GM23338 (cell line): ENCODE data around the gene JARID2. TPM values are rescaled to one million over a fixed set of nuclear protein-coding genes. Genes with fewer than 3 reads are reported as not detected.

Source experiments
- ATAC-seq: fragments of 200-7000 bp; cut with Tn5 transposase; 3 replicates; pipeline ENCODE4 v1.9.1; 2020
- DNase-seq: peaks from one replicate; pipeline ENCODE4 v3.0.0-alpha.2; 2015; ENCODE audit warnings: low spot score
- H2AFZ ChIP-seq: fragments of 200-600 bp; sonication (generic); 2 replicates; pipeline ENCODE4 v1.8.0; 2016; ENCODE audit warnings: antibody characterized with exemption, mild to moderate bottlenecking, moderate library complexity
- H3F3A ChIP-seq: fragments of 200-600 bp; sonication (generic); replicated peaks from 2 replicates; pipeline ENCODE4 v1.8.0; 2017; ENCODE audit warnings: antibody characterized with exemption, mixed run types, low read depth
- H3K27ac ChIP-seq: fragments of 200-600 bp; sonication (generic); 2 replicates; pipeline ENCODE4 v1.6.1; 2016; ENCODE audit warnings: low read depth
- H3K27me3 ChIP-seq: fragments of 200-600 bp; sonication (generic); 2 replicates; pipeline ENCODE4 v1.8.0; 2016; ENCODE audit warnings: mild to moderate bottlenecking, mixed run types, moderate library complexity; ENCODE audit not compliant: insufficient read depth
- H3K36me3 ChIP-seq: fragments of 200-600 bp; sonication (generic); 2 replicates; pipeline ENCODE4 v1.8.0; 2016; ENCODE audit warnings: mild to moderate bottlenecking; ENCODE audit not compliant: insufficient read depth
- H3K4me1 ChIP-seq: fragments of 200-600 bp; sonication (generic); 2 replicates; pipeline ENCODE4 v1.8.0; 2016; ENCODE audit warnings: mild to moderate bottlenecking, moderate library complexity; ENCODE audit not compliant: insufficient read depth
- H3K4me2 ChIP-seq: fragments of 200-600 bp; sonication (generic); 2 replicates; pipeline ENCODE4 v1.7.1; 2017; ENCODE audit warnings: mixed run types
- H3K4me3 ChIP-seq: fragments of 200-600 bp; sonication (generic); 2 replicates; pipeline ENCODE4 v1.6.1; 2016; ENCODE audit warnings: mixed run types
- H3K79me2 ChIP-seq: fragments of 200-600 bp; sonication (generic); replicated peaks from 2 replicates; pipeline ENCODE4 v1.8.0; 2017; ENCODE audit warnings: mild to moderate bottlenecking; ENCODE audit not compliant: insufficient read depth
- H3K9me2 ChIP-seq: fragments of 200-600 bp; sonication (generic); 2 replicates; pipeline ENCODE4 v1.8.0; 2017; ENCODE audit not compliant: insufficient read depth
- H4K20me1 ChIP-seq: fragments of 200-600 bp; sonication (generic); replicated peaks from 2 replicates; pipeline ENCODE4 v1.8.0; 2017; ENCODE audit warnings: mild to moderate bottlenecking; ENCODE audit not compliant: insufficient read depth
- H3K27ac Mint-ChIP-seq: 2 replicates; pipeline ENCODE4 v1.8.0; 2020; ENCODE audit warnings: inconsistent platforms, mild to moderate bottlenecking, moderate library complexity, mixed read lengths
- H3K27me3 Mint-ChIP-seq: 3 replicates; pipeline ENCODE4 v1.8.0; 2022; ENCODE audit warnings: low read depth, mild to moderate bottlenecking, moderate library complexity, mixed read lengths, inconsistent platforms; ENCODE audit not compliant: insufficient read depth, poor library complexity
- H3K36me3 Mint-ChIP-seq: 3 replicates; pipeline ENCODE4 v1.8.0; 2021; ENCODE audit warnings: low read depth, mild to moderate bottlenecking, inconsistent platforms, moderate library complexity, mixed read lengths
- H3K4me1 Mint-ChIP-seq: 3 replicates; pipeline ENCODE4 v1.8.0; 2020; ENCODE audit warnings: mild to moderate bottlenecking, inconsistent platforms, mixed read lengths
- H3K4me3 Mint-ChIP-seq: 3 replicates; pipeline ENCODE4 v1.8.0; 2021; ENCODE audit warnings: moderate library complexity, mild to moderate bottlenecking, inconsistent platforms, mixed read lengths
- H3K9me3 Mint-ChIP-seq: 3 replicates; pipeline ENCODE4 v1.8.0; 2020; ENCODE audit warnings: moderate library complexity, mild to moderate bottlenecking, inconsistent platforms, mixed read lengths
- polyA plus RNA-seq: library from polyadenylated mRNA; unstranded; fragments of >200 nt; fragmentation: Nextera tagmentation; extraction: Ambion mirVana; gene quantifications from 2 replicates; pipeline ENCODE4 v1.2.1, GENCODE V29; 2016
- total RNA-seq: library from RNA; depleted of rRNA; stranded (reverse); fragments of >200 nt; shearing (Covaris generic); gene quantifications from 2 replicates; pipeline ENCODE4 v1.2.3, GENCODE V29; 2014
- TF ChIP-seq, protein P1 (sequence below): fragments of 250-450 bp; sonication (Bioruptor Pico); IDR thresholded peaks from 2 replicates; pipeline ENCODE4 v1.5.0; 2020; ENCODE audit warnings: mild to moderate bottlenecking, moderate library complexity

JARID2 gene
- total and polyA plus RNA-seq, 2 experiments from 2014 or later, result 92.8 to 196 TPM

DNA sequence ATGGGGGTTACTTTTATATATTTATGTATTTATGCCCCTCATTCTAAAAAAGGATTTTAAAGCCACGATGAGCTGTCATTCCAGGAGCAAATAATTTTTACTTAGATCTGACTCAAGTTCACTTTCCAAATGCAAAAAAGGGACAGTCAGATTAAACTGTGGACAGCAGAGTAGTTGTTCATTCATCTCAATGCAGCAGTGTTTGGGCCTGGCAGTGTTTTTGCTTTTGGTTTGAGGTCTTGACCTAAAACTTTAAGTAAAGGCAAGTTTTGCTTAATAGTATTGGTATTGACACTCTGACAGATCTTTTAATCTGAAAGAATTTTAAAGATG is 13.9 kb downstream of the JARID2 start (continued):
- TF ChIP-seq, protein P1, sequence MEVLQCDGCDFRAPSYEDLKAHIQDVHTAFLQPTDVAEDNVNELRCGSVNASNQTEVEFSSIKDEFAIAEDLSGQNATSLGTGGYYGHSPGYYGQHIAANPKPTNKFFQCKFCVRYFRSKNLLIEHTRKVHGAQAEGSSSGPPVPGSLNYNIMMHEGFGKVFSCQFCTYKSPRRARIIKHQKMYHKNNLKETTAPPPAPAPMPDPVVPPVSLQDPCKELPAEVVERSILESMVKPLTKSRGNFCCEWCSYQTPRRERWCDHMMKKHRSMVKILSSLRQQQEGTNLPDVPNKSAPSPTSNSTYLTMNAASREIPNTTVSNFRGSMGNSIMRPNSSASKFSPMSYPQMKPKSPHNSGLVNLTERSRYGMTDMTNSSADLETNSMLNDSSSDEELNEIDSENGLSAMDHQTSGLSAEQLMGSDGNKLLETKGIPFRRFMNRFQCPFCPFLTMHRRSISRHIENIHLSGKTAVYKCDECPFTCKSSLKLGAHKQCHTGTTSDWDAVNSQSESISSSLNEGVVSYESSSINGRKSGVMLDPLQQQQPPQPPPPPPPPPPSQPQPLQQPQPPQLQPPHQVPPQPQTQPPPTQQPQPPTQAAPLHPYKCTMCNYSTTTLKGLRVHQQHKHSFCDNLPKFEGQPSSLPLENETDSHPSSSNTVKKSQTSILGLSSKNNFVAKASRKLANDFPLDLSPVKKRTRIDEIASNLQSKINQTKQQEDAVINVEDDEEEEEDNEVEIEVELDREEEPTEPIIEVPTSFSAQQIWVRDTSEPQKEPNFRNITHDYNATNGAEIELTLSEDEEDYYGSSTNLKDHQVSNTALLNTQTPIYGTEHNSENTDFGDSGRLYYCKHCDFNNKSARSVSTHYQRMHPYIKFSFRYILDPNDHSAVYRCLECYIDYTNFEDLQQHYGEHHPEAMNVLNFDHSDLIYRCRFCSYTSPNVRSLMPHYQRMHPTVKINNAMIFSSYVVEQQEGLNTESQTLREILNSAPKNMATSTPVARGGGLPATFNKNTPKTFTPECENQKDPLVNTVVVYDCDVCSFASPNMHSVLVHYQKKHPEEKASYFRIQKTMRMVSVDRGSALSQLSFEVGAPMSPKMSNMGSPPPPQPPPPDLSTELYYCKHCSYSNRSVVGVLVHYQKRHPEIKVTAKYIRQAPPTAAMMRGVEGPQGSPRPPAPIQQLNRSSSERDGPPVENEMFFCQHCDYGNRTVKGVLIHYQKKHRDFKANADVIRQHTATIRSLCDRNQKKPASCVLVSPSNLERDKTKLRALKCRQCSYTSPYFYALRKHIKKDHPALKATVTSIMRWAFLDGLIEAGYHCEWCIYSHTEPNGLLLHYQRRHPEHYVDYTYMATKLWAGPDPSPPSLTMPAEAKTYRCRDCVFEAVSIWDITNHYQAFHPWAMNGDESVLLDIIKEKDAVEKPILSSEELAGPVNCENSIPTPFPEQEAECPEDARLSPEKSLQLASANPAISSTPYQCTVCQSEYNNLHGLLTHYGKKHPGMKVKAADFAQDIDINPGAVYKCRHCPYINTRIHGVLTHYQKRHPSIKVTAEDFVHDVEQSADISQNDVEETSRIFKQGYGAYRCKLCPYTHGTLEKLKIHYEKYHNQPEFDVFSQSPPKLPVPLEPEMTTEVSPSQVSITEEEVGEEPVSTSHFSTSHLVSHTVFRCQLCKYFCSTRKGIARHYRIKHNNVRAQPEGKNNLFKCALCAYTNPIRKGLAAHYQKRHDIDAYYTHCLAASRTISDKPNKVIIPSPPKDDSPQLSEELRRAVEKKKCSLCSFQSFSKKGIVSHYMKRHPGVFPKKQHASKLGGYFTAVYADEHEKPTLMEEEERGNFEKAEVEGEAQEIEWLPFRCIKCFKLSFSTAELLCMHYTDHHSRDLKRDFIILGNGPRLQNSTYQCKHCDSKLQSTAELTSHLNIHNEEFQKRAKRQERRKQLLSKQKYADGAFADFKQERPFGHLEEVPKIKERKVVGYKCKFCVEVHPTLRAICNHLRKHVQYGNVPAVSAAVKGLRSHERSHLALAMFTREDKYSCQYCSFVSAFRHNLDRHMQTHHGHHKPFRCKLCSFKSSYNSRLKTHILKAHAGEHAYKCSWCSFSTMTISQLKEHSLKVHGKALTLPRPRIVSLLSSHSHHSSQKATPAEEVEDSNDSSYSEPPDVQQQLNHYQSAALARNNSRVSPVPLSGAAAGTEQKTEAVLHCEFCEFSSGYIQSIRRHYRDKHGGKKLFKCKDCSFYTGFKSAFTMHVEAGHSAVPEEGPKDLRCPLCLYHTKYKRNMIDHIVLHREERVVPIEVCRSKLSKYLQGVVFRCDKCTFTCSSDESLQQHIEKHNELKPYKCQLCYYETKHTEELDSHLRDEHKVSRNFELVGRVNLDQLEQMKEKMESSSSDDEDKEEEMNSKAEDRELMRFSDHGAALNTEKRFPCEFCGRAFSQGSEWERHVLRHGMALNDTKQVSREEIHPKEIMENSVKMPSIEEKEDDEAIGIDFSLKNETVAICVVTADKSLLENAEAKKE (CRISPR knock-in tag), result no peak

DNA sequence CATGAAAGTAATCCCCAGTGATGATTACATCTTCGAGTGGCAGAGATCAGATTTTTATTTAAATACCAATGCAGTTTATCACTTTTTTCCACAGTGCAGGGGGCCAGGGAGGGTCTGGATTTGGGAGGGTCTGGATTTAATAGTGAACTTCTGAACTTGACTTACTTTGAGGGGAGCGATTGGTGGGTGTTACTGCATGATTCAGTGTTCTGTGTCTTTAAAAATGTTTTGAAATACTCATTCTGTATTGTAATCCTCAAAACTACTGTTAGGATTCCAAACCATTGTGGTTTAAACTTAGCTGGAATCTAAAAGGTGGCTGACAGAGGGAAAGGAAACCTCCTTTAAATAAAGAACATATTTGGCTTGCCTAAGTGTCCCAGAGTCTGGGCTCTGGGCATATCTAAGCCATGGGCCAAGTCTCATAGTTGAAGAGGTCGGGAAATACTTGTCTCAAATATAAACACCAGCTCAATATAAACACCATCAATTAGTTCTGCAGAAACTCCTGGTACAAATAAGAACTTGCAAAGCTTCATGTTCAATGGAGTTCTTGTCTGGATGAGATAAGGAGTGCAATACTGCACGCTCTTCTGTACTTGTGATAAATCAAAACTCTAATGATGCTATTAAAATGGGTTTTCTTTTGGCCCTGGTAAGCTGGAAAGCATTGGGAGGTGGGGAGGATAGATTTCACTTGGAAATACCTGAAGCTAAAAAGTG is 14.4 kb downstream of the JARID2 start:
- H3K36me3 ChIP-seq, result no peaks in the 10 kb centered on the region; the same call in none of the 2 replicates
- peaks cover 14% of the 10 kb centered on the region for H3K27me3 Mint-ChIP-seq
- DNase-seq (no peak), ATAC-seq (no peak)
- peaks cover 90% of the 10 kb centered on the region for H3K4me1 Mint-ChIP-seq
- peaks cover 54% of the 10 kb centered on the region for H3K36me3 Mint-ChIP-seq
- H2AFZ ChIP-seq, result no peak overlapping the region
- H3K79me2 ChIP-seq, result peaks cover 100% of the 10 kb centered on the region
- H3K27me3 ChIP-seq, result no peaks in the 10 kb centered on the region
- H3K9me3 Mint-ChIP-seq, result no peaks in the 10 kb centered on the region; the same call in 2 of the 3 replicates
- H3K27ac Mint-ChIP-seq, result no peak overlapping the region
- peaks cover 26% of the 10 kb centered on the region for H3F3A ChIP-seq
- TF ChIP-seq, protein P1 (CRISPR knock-in tag), result no peak
- peak overlapping the region; percentile 22; the same call in 1 of the 2 replicates for H3K4me3 ChIP-seq
- no peak overlapping the region for H3K27ac ChIP-seq
- no peaks in the 10 kb centered on the region for H3K9me2 ChIP-seq
- peak overlapping the region; percentile 10; the same call in 1 of the 3 replicates for H3K4me3 Mint-ChIP-seq
- H4K20me1 ChIP-seq, result peaks cover 98% of the 10 kb centered on the region
- H3K4me2 ChIP-seq, result peak overlapping the region; percentile 90
- peaks cover 100% of the 10 kb centered on the region for H3K4me1 ChIP-seq
